ENCODE measurements around the gene DDA1.

DNA sequence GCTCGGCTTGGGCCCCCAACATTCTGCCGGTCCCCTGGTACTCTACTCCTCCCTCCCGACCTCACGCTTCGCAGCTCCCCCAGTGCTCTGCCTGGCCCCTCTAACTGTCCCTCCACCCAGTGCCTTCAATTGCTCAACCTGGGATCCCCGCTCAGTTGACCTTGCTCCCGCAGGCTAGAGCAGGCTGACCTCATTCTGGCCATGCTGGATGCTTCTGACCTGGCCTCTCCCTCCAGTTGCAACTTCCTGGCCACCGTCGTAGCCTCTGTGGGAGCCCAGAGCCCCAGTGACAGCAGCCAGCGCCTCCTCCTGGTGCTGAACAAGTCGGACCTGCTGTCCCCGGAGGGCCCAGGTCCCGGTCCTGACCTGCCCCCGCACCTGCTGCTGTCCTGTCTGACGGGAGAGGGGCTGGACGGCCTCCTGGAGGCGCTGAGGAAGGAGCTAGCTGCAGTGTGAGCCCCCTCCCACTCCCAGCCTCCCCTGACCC, 31.6 kb downstream of the DDA1 start:
- TF ChIP-seq, protein P1, sequence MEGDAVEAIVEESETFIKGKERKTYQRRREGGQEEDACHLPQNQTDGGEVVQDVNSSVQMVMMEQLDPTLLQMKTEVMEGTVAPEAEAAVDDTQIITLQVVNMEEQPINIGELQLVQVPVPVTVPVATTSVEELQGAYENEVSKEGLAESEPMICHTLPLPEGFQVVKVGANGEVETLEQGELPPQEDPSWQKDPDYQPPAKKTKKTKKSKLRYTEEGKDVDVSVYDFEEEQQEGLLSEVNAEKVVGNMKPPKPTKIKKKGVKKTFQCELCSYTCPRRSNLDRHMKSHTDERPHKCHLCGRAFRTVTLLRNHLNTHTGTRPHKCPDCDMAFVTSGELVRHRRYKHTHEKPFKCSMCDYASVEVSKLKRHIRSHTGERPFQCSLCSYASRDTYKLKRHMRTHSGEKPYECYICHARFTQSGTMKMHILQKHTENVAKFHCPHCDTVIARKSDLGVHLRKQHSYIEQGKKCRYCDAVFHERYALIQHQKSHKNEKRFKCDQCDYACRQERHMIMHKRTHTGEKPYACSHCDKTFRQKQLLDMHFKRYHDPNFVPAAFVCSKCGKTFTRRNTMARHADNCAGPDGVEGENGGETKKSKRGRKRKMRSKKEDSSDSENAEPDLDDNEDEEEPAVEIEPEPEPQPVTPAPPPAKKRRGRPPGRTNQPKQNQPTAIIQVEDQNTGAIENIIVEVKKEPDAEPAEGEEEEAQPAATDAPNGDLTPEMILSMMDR (IDR thresholded peaks at IDR 0.05) = no peak
- TF ChIP-seq, protein P2, sequence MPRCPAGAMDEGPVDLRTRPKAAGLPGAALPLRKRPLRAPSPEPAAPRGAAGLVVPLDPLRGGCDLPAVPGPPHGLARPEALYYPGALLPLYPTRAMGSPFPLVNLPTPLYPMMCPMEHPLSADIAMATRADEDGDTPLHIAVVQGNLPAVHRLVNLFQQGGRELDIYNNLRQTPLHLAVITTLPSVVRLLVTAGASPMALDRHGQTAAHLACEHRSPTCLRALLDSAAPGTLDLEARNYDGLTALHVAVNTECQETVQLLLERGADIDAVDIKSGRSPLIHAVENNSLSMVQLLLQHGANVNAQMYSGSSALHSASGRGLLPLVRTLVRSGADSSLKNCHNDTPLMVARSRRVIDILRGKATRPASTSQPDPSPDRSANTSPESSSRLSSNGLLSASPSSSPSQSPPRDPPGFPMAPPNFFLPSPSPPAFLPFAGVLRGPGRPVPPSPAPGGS (IDR thresholded peaks at IDR 0.05) = no peak
- TF ChIP-seq POLR2A (IDR thresholded peaks at IDR 0.05; ENCODE audit: low read length) = no peak
- TF ChIP-seq ZC3H11A (IDR thresholded peaks at IDR 0.05) = no peak
- TF ChIP-seq MYC (IDR thresholded peaks at IDR 0.05; ENCODE audit: borderline replicate concordance, low read length) = no peak
- TF ChIP-seq, protein P3, sequence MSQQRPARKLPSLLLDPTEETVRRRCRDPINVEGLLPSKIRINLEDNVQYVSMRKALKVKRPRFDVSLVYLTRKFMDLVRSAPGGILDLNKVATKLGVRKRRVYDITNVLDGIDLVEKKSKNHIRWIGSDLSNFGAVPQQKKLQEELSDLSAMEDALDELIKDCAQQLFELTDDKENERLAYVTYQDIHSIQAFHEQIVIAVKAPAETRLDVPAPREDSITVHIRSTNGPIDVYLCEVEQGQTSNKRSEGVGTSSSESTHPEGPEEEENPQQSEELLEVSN (IDR thresholded peaks at IDR 0.05; ENCODE audit: borderline replicate concordance, low read depth) = no peak

Measured in A549 (cell line).